Spleen (tissue), 11 donors: ENCODE measurements around the gene CFAP45. TPM values are rescaled to one million over a fixed set of nuclear protein-coding genes. Genes with fewer than 3 reads are reported as not detected.

Experiments used
- DNase-seq: peaks from one replicate; pipeline ENCODE4 v3.0.0-alpha.2; 2020
- H3K27ac ChIP-seq, 8 donors: fragments of 200-600 bp; sonication (generic) in 7 of 8; 1 replicate in 4 of 8; 2 replicates in 4 of 8; pipeline versions ENCODE4 v1.5.0 to v1.8.0; 2016 to 2021; ENCODE audit warnings: inconsistent platforms in 4 of 8, mild to moderate bottlenecking in 4 of 8, moderate library complexity in 1 of 8
- H3K27me3 ChIP-seq, 7 donors: fragments of 200-600 bp; sonication (generic) in 6 of 7; replicated peaks in 1 of 7; 1 replicate in 4 of 7; 2 replicates in 3 of 7; pipeline versions ENCODE4 v1.5.0 to v1.8.0; 2016 to 2021; ENCODE audit warnings: inconsistent platforms in 3 of 7, mild to moderate bottlenecking in 1 of 7
- H3K36me3 ChIP-seq, 6 donors: fragments of 200-600 bp; sonication (generic) in 5 of 6; 1 replicate in 4 of 6; 2 replicates in 2 of 6; pipeline versions ENCODE4 v1.5.0 to v1.8.0; 2016 to 2021; ENCODE audit warnings: inconsistent platforms in 2 of 6
- H3K4me1 ChIP-seq, 6 donors: fragments of 200-600 bp; sonication (generic) in 5 of 6; 1 replicate in 3 of 6; 2 replicates in 3 of 6; pipeline versions ENCODE4 v1.5.0 to v1.8.0; 2016 to 2021; ENCODE audit warnings: inconsistent platforms in 3 of 6
- H3K4me3 ChIP-seq, 8 donors: fragments of 200-600 bp; sonication (generic) in 7 of 8; 1 replicate in 4 of 8; 2 replicates in 4 of 8; pipeline versions ENCODE4 v1.5.0 to v1.8.0; 2016 to 2021; ENCODE audit warnings: inconsistent platforms in 4 of 8, mild to moderate bottlenecking in 4 of 8, moderate library complexity in 2 of 8
- H3K9me3 ChIP-seq, 8 donors: fragments of 200-600 bp; sonication (generic) in 7 of 8; 1 replicate in 4 of 8; 2 replicates in 4 of 8; pipeline versions ENCODE4 v1.5.0 to v1.8.0; 2016 to 2021; ENCODE audit warnings: inconsistent platforms in 4 of 8
- POLR2A ChIP-seq, 3 donors: fragments of 450-650 bp; IDR thresholded peaks; one replicate each; pipeline ENCODE4 v1.5.1; 2017; ENCODE audit warnings: antibody characterized with exemption in 3 of 3, mild to moderate bottlenecking in 1 of 3
- POLR2AphosphoS5 ChIP-seq, 3 donors: sonication (generic); formaldehyde crosslinking; IDR thresholded peaks; one replicate each; pipeline ENCODE4 v1.5.1; 2017; ENCODE audit warnings: antibody characterized with exemption in 3 of 3
- WGBS, 5 donors: extraction: QIAGEN DNeasy Blood & Tissue Kit in 3 of 5; methylation state at CpG; one replicate each; pipeline versions ENCODE4 v1.1.5 to v1.1.7; 2013 to 2018; 5-methylcytosine and 5-hydroxymethylcytosine counted together
- intact Hi-C: fragments of 100-400 bp; cut with DNase I; formaldehyde crosslinking; loops from one replicate; pipeline ENCODE4 v1.15.0; 2023; ENCODE audit warnings: low total_unique reads
- polyA plus RNA-seq, 3 donors: library from polyadenylated mRNA; stranded (reverse); fragments of 200-250 nt; gene quantifications; one replicate each; pipeline ENCODE4 v1.2.1, GENCODE V29; 2013
- total RNA-seq, 7 donors: library from RNA; depleted of rRNA in 3 of 7; stranded (reverse); fragments of >200 nt in 3 of 7; fragmentation: NEBNext Ultra II Directional in 4 of 7; extraction: Animal tissue kit (Norgen Biotek cat#: 25700) in 4 of 7; gene quantifications; one replicate each; pipeline versions ENCODE4 v1.1.0 to v1.2.1, GENCODE V29; 2016 to 2021
- TF ChIP-seq, protein P1 (sequence below), 11 experiments: fragments of 200-600 bp in 7 of 11; fragments of 450-650 bp in 4 of 11; sonication (generic) in 4 of 11; IDR thresholded peaks in 8 of 11; conservative IDR thresholded peaks in 3 of 11; 1 replicate in 7 of 11; 2 replicates in 4 of 11; pipeline versions ENCODE4 v1.4.0 to v1.8.0; 2016 to 2021; ENCODE audit warnings: antibody characterized with exemption in 11 of 11, inconsistent platforms in 4 of 11, mild to moderate bottlenecking in 1 of 11
- donor health status: healthy with polysubstance abuse.
- donor health status: DM: no; HTN: no; CAD: no; lungs with moderate emphysema.
- donor health status: DM: no; HTN: no; CAD: no.
- donor health status: Bipolar disorder and iron deficiency.
- donor health status: healthy.
- donor health status: DM: no; HTN: no; CAD: no.
- donor health status: DM: yes; HTN: yes; CAD: no.

CFAP45 gene
- total and polyA plus RNA-seq, 10 donors, result 0.58 to 3.0 (median 1.9) TPM

GRCh38 chr1:159830722-159831121 lies 69.2 kb downstream of the CFAP45 start:
- Histone ChIP-seq H3K4me3 (no peak overlapping the region), H3K27ac (no peak overlapping the region), H3K27me3 (no peaks in the 10 kb centered on the region), H3K36me3 (peaks cover 0 to 28% (median 0%) of the 10 kb centered on the region in 6 donors), H3K9me3 (no peaks in the 10 kb centered on the region), H3K4me1 (peaks cover 15 to 48% (median 44%) of the 10 kb centered on the region in 6 donors)
- no peak for TF ChIP-seq POLR2AphosphoS5 (IDR thresholded peaks at IDR 0.05)
- TF ChIP-seq, protein P1, sequence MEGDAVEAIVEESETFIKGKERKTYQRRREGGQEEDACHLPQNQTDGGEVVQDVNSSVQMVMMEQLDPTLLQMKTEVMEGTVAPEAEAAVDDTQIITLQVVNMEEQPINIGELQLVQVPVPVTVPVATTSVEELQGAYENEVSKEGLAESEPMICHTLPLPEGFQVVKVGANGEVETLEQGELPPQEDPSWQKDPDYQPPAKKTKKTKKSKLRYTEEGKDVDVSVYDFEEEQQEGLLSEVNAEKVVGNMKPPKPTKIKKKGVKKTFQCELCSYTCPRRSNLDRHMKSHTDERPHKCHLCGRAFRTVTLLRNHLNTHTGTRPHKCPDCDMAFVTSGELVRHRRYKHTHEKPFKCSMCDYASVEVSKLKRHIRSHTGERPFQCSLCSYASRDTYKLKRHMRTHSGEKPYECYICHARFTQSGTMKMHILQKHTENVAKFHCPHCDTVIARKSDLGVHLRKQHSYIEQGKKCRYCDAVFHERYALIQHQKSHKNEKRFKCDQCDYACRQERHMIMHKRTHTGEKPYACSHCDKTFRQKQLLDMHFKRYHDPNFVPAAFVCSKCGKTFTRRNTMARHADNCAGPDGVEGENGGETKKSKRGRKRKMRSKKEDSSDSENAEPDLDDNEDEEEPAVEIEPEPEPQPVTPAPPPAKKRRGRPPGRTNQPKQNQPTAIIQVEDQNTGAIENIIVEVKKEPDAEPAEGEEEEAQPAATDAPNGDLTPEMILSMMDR (IDR thresholded peaks at IDR 0.05 in 8 of 11, conservative IDR thresholded peaks at IDR 0.05 in 3 of 11), result no peak
- 84 to 87% (median 86%) methylated on average over 8 of the region's 8 CpGs for WGBS, 5 donors
- DNase-seq, result no peak
- intact Hi-C loops, result no loop called here

- TF ChIP-seq, protein P1 (IDR thresholded peaks at IDR 0.05 in 8 of 11, conservative IDR thresholded peaks at IDR 0.05 in 3 of 11), result no peak
- TF ChIP-seq POLR2A (IDR thresholded peaks at IDR 0.05), result no peak
- TF ChIP-seq POLR2AphosphoS5 (IDR thresholded peaks at IDR 0.05), result no peak
- peaks cover 15 to 56% (median 52%) of the 10 kb centered on the region in 6 donors for H3K4me1 ChIP-seq
- DNase-seq, result no peak
- WGBS, 5 donors, result 78 to 94% (median 89%) methylated on average over 9 to 18 of the region's 18 CpGs
- intact Hi-C loops, result no loop called here
- peaks cover 0 to 21% (median 0%) of the 10 kb centered on the region in 6 donors for H3K36me3 ChIP-seq
- H3K27me3 ChIP-seq, result no peaks in the 10 kb centered on the region
- H3K4me3 ChIP-seq, result no peak overlapping the region
- no peaks in the 10 kb centered on the region for H3K9me3 ChIP-seq
- H3K27ac ChIP-seq, result peak overlapping the region in 1 of 8 donors; percentile 8
Observed at GRCh38 chr1:159829822-159830465, 70.0 kb downstream of the CFAP45 start.

DNA sequence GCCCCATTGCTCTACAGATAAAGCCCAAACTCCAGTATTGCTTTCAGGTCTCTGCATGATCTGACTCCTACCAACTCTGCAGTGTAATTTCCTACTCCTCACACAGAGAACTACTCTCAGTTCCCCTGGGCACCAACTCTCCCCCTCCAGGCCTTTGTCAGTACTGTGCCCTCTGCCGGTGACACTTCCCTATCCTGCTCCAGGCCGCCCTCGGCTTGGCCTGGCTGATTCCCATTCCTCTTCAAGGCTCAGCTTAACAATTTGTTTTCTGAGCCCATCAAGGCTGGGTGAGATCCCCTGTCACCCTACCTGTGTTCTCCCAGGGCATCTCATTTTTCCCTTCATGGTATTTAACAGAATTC lies 70.7 kb downstream of the CFAP45 start:
- Histone ChIP-seq H3K9me3 (no peaks in the 10 kb centered on the region), H3K4me3 (peak overlapping the region in 1 of 8 donors; percentile 56), H3K36me3 (peaks cover 0 to 14% (median 0%) of the 10 kb centered on the region in 6 donors), H3K27me3 (no peaks in the 10 kb centered on the region), H3K27ac (peak overlapping the region in 3 of 8 donors; percentile 26 to 75 (median 32)), H3K4me1 (peaks cover 15 to 62% (median 55%) of the 10 kb centered on the region in 6 donors)
- WGBS, 5 donors, result 13 to 38% (median 19%) methylated on average over 3 of the region's 3 CpGs
- TF ChIP-seq POLR2A (IDR thresholded peaks at IDR 0.05), result no peak
- TF ChIP-seq, protein P1 (IDR thresholded peaks at IDR 0.05 in 8 of 11, conservative IDR thresholded peaks at IDR 0.05 in 3 of 11), result peak; percentile 23 to 77 (median 64)
- intact Hi-C loops, result no loop called here
- DNase-seq, result peak; percentile 83

- Histone ChIP-seq H3K9me3 (no peaks in the 10 kb centered on the region), H3K36me3 (peaks cover 0 to 10% (median 0%) of the 10 kb centered on the region in 6 donors), H3K27me3 (no peaks in the 10 kb centered on the region), H3K4me1 (peaks cover 15 to 66% (median 55%) of the 10 kb centered on the region in 6 donors), H3K27ac (peak overlapping the region in 3 of 8 donors; percentile 26 to 75 (median 32)), H3K4me3 (peak overlapping the region in 4 of 8 donors; percentile 14 to 56 (median 26))
- intact Hi-C loops, result no loop called here
- TF ChIP-seq, protein P1 (IDR thresholded peaks at IDR 0.05 in 8 of 11, conservative IDR thresholded peaks at IDR 0.05 in 3 of 11), result no peak
- TF ChIP-seq POLR2AphosphoS5 (IDR thresholded peaks at IDR 0.05) (no peak), POLR2A (IDR thresholded peaks at IDR 0.05) (no peak)
- DNase-seq, result no peak
- 60 to 82% (median 66%) methylated on average over 11 of the region's 11 CpGs for WGBS, 5 donors
Observed at GRCh38 chr1:159828581-159829272, 71.2 kb downstream of the CFAP45 start.
